OCI-LY1 (cell line): ENCODE results near the gene CHRNB1.

Experiments used
- H2AFZ ChIP-seq: fragments of 200-600 bp; sonication (generic), shearing (Covaris generic); 2 replicates; pipeline ENCODE4 v1.6.0; 2014; ENCODE audit warnings: antibody characterized with exemption, mild to moderate bottlenecking, low read length
- H3F3A ChIP-seq: fragments of 200-600 bp; sonication (generic), shearing (Covaris generic); 2 replicates; pipeline ENCODE4 v1.6.0; 2014; ENCODE audit warnings: mild to moderate bottlenecking, antibody characterized with exemption, low read length, moderate library complexity; ENCODE audit not compliant: insufficient read depth
- H3K27ac ChIP-seq: fragments of 200-600 bp; sonication (generic); 2 replicates; pipeline ENCODE4 v1.5.1; 2014; ENCODE audit warnings: low read length, mixed run types, mild to moderate bottlenecking, low read depth; ENCODE audit not compliant: poor library complexity, severe bottlenecking
- H3K27me3 ChIP-seq: fragments of 200-600 bp; sonication (generic); 2 replicates; pipeline ENCODE4 v1.6.0; 2014; ENCODE audit warnings: antibody characterized with exemption, mild to moderate bottlenecking, low read length, moderate library complexity; ENCODE audit not compliant: insufficient read depth
- H3K36me3 ChIP-seq: fragments of 200-600 bp; sonication (generic); 2 replicates; pipeline ENCODE4 v1.6.1; 2014; ENCODE audit warnings: mild to moderate bottlenecking, antibody characterized with exemption, low read length, moderate library complexity, mixed read lengths; ENCODE audit not compliant: insufficient read depth
- H3K4me1 ChIP-seq: fragments of 200-600 bp; sonication (generic); 2 replicates; pipeline ENCODE4 v1.5.1; 2014; ENCODE audit warnings: mild to moderate bottlenecking, low read length, moderate library complexity; ENCODE audit not compliant: insufficient read depth, severe bottlenecking
- H3K4me2 ChIP-seq: fragments of 200-600 bp; sonication (generic), shearing (Covaris generic); 2 replicates; pipeline ENCODE4 v1.6.1; 2014; ENCODE audit warnings: low read length
- H3K4me3 ChIP-seq: fragments of 200-600 bp; sonication (generic); 2 replicates; pipeline ENCODE4 v1.5.1; 2014; ENCODE audit warnings: low read length, low read depth, mild to moderate bottlenecking, mixed read lengths; ENCODE audit not compliant: poor library complexity, severe bottlenecking
- H3K79me2 ChIP-seq: fragments of 200-600 bp; shearing (Covaris generic); 2 replicates; pipeline ENCODE4 v1.6.1; 2016; ENCODE audit warnings: mixed run types, low read length, mixed read lengths; ENCODE audit not compliant: insufficient read depth
- H3K9ac ChIP-seq: fragments of 200-600 bp; sonication (generic), shearing (Covaris generic); 2 replicates; pipeline ENCODE4 v1.6.1; 2014; ENCODE audit warnings: mild to moderate bottlenecking, low read length, mixed read lengths
- H3K9me2 ChIP-seq: fragments of 200-600 bp; sonication (generic), shearing (Covaris generic); 2 replicates; pipeline ENCODE4 v1.6.1; 2014; ENCODE audit warnings: low read depth, mild to moderate bottlenecking, low read length, mixed read lengths
- H3K9me3 ChIP-seq: fragments of 200-600 bp; shearing (Covaris generic); 2 replicates; pipeline ENCODE4 v1.6.1; 2014; ENCODE audit warnings: low read length, mixed read lengths
- H4K20me1 ChIP-seq: fragments of 200-600 bp; sonication (generic), shearing (Covaris generic); 2 replicates; pipeline ENCODE4 v1.6.0; 2016; ENCODE audit warnings: mild to moderate bottlenecking, low read length; ENCODE audit not compliant: insufficient read depth
- CTCF ChIP-seq: fragments of 200-600 bp; sonication (generic), shearing (Covaris generic); IDR thresholded peaks from 2 replicates; pipeline ENCODE4 v1.5.1; 2017; ENCODE audit warnings: mild to moderate bottlenecking, antibody characterized with exemption, low read length, moderate library complexity, mixed read lengths
- EZH2 ChIP-seq: fragments of 200-600 bp; sonication (generic), shearing (Covaris generic); IDR thresholded peaks from 2 replicates; pipeline ENCODE4 v1.8.0; 2017; ENCODE audit warnings: borderline replicate concordance, mixed run types, mild to moderate bottlenecking, antibody characterized with exemption, low read length, moderate library complexity, mixed read lengths

The CHRNB1 gene

GRCh38 chr17:7404737-7405349 lies 40.0 kb upstream of the CHRNB1 start:
- peaks cover 15% of the 10 kb centered on the region for H3K4me1 ChIP-seq
- peak overlapping the region; percentile 48; the same call in 1 of the 2 replicates for H3K9ac ChIP-seq
- no peaks in the 10 kb centered on the region for H3K9me2 ChIP-seq
- no peak overlapping the region for H2AFZ ChIP-seq
- no peaks in the 10 kb centered on the region for H3K79me2 ChIP-seq
- H3K27me3 ChIP-seq: peaks cover 9% of the 10 kb centered on the region
- H3K9me3 ChIP-seq: no peaks in the 10 kb centered on the region
- H4K20me1 ChIP-seq: no peaks in the 10 kb centered on the region
- peak overlapping the region; percentile 65 for H3K4me2 ChIP-seq
- no peak overlapping the region for H3K27ac ChIP-seq
- no peaks in the 10 kb centered on the region for H3K36me3 ChIP-seq
- TF ChIP-seq CTCF: no peak
- no peak for TF ChIP-seq EZH2
- H3K4me3 ChIP-seq: peak overlapping the region; percentile 77
- 0 out of 2 replicates have a peak, but pooled peaks cover 3% of the 10 kb centered on the region for H3F3A ChIP-seq

- no peaks in the 10 kb centered on the region for H3K79me2 ChIP-seq
- H3K27ac ChIP-seq: no peak overlapping the region
- peak overlapping the region; percentile 65 for H3K4me2 ChIP-seq
- TF ChIP-seq CTCF: no peak
- TF ChIP-seq EZH2: no peak
- peak overlapping the region; percentile 77 for H3K4me3 ChIP-seq
- H2AFZ ChIP-seq: no peak overlapping the region
- H3K9ac ChIP-seq: no peak overlapping the region; the same call in 1 of the 2 replicates
- H4K20me1 ChIP-seq: no peaks in the 10 kb centered on the region
- H3K9me2 ChIP-seq: no peaks in the 10 kb centered on the region
- peaks cover 9% of the 10 kb centered on the region for H3K27me3 ChIP-seq
- peaks cover 15% of the 10 kb centered on the region for H3K4me1 ChIP-seq
- H3F3A ChIP-seq: 0 out of 2 replicates have a peak, but pooled peaks cover 3% of the 10 kb centered on the region
- no peaks in the 10 kb centered on the region for H3K36me3 ChIP-seq
- H3K9me3 ChIP-seq: no peaks in the 10 kb centered on the region
Observed at GRCh38 chr17:7405350-7406234, 39.3 kb upstream of the CHRNB1 start.

- Histone ChIP-seq H3K9me2 (no peaks in the 10 kb centered on the region), H3K27ac (no peak overlapping the region), H3K4me2 (no peak overlapping the region), H3F3A (0 out of 2 replicates have a peak, but pooled peaks cover 3% of the 10 kb centered on the region), H3K9ac (no peak overlapping the region), H3K27me3 (peaks cover 9% of the 10 kb centered on the region), H4K20me1 (no peaks in the 10 kb centered on the region), H3K36me3 (no peaks in the 10 kb centered on the region), H3K4me3 (no peak overlapping the region), H2AFZ (no peak overlapping the region), H3K9me3 (no peaks in the 10 kb centered on the region), H3K4me1 (peaks cover 15% of the 10 kb centered on the region), H3K79me2 (no peaks in the 10 kb centered on the region)
- no peak for TF ChIP-seq CTCF
- no peak for TF ChIP-seq EZH2
Observed at GRCh38 chr17:7406235-7406825, 38.5 kb upstream of the CHRNB1 start.
